Measurements from ENCODE around the gene TADA3.

GRCh38 chr3:9820946-9821345 lies 28.7 kb upstream of the TADA3 start:
- TF ChIP-seq, protein P1, sequence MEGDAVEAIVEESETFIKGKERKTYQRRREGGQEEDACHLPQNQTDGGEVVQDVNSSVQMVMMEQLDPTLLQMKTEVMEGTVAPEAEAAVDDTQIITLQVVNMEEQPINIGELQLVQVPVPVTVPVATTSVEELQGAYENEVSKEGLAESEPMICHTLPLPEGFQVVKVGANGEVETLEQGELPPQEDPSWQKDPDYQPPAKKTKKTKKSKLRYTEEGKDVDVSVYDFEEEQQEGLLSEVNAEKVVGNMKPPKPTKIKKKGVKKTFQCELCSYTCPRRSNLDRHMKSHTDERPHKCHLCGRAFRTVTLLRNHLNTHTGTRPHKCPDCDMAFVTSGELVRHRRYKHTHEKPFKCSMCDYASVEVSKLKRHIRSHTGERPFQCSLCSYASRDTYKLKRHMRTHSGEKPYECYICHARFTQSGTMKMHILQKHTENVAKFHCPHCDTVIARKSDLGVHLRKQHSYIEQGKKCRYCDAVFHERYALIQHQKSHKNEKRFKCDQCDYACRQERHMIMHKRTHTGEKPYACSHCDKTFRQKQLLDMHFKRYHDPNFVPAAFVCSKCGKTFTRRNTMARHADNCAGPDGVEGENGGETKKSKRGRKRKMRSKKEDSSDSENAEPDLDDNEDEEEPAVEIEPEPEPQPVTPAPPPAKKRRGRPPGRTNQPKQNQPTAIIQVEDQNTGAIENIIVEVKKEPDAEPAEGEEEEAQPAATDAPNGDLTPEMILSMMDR (IDR thresholded peaks at IDR 0.05; ENCODE audit: low read depth, low read length, poor library complexity, severe bottlenecking), result no peak
- TF ChIP-seq EZH2phosphoT487 (IDR thresholded peaks at IDR 0.05; ENCODE audit: borderline replicate concordance, low read length), result no peak

All from DOHH2 (cell line).